ENCODE measurements around the gene MICAL3.

GRCh38 chr22:17835256-17835655, 189.1 kb downstream of the MICAL3 start:
- TF ChIP-seq CTCF (IDR thresholded peaks at IDR 0.05) (no peak), POLR2A (IDR thresholded peaks at IDR 0.05) (no peak), EP300 (IDR thresholded peaks at IDR 0.05) (no peak)
